A549 (cell line): ENCODE data around the gene FOXA1. TPM values are rescaled to one million over a fixed set of nuclear protein-coding genes. Genes with fewer than 3 reads are reported as not detected.

ENCODE experiments used
- ATAC-seq, 2 experiments: fragments of 200-7000 bp in 1 of 2; fragments of >200 bp in 1 of 2; cut with Nextera tagmentation in 1 of 2; cut with Tn5 transposase in 1 of 2; 3 replicates each; pipeline versions ENCODE4 v1.8.0 to v1.9.1; 2018 to 2020; ENCODE audit warnings: mild to moderate bottlenecking in 1 of 2, moderate library complexity in 1 of 2
- CTCF ChIA-PET: fragments of 300-600 bp; sonication (Branson Sonifier 250); formaldehyde crosslinking; extraction: SDS; loops from one replicate; lab custom pipeline; 2021; ENCODE audit warnings: antibody characterized with exemption, inconsistent platforms; lab: Yijun Ruan, JAX
- POLR2A ChIA-PET: fragments of 350-600 bp; formaldehyde crosslinking; extraction: SDS; loops from one replicate; lab custom pipeline; 2021; ENCODE audit warnings: antibody characterized with exemption, inconsistent platforms; lab: Yijun Ruan, JAX
- DNase-seq, 2 experiments: peaks; one replicate each; pipeline versions ENCODE4 v3.0.0 to v3.0.0-alpha.2; 2011 to 2016; ENCODE audit warnings: low read depth in 1 of 2, low spot score in 1 of 2
- FAIRE-seq: peaks from 2 replicates; lab custom pipeline; 2011; peaks lifted over from hg19 to GRCh38; lab: Jason Lieb, UNC
- H3K27ac ChIP-seq, 2 experiments: fragments of >200 bp; sonication (Bioruptor Twin); formaldehyde crosslinking; 3 replicates each; pipeline ENCODE4 v1.5.1; 2016 to 2017
- H3K4me1 ChIP-seq: fragments of >200 bp; sonication (Bioruptor Twin); formaldehyde crosslinking; 3 replicates; pipeline ENCODE4 v1.6.1; 2016
- H3K4me2 ChIP-seq: fragments of >200 bp; sonication (Bioruptor Twin); formaldehyde crosslinking; 3 replicates; pipeline ENCODE4 v1.6.1; 2016
- H3K4me3 ChIP-seq: fragments of >200 bp; sonication (Bioruptor Twin); formaldehyde crosslinking; 3 replicates; pipeline ENCODE4 v1.5.1; 2016
- H3K9me3 ChIP-seq: fragments of >200 bp; sonication (Bioruptor Twin); formaldehyde crosslinking; 3 replicates; pipeline ENCODE4 v1.6.1; 2016
- ATOH8 ChIP-seq: fragments of 250-450 bp; sonication (Bioruptor Pico); IDR thresholded peaks from 2 replicates; pipeline ENCODE4 v1.5.0; 2020; ENCODE audit warnings: low read depth, mild to moderate bottlenecking, moderate library complexity
- BHLHE40 ChIP-seq: IDR thresholded peaks from 2 replicates; pipeline ENCODE4 v1.6.1; 2012; ENCODE audit warnings: low read depth, low read length, inconsistent platforms
- CHD2 ChIP-seq: fragments of 150-350 bp; IDR thresholded peaks from 2 replicates; pipeline ENCODE4 v1.6.1; 2014; ENCODE audit warnings: low read length; ENCODE audit not compliant: partially characterized antibody
- CTCF ChIP-seq: fragments of >200 bp; sonication (Bioruptor Twin); formaldehyde crosslinking; IDR thresholded peaks from 3 replicates; pipeline ENCODE4 v1.5.1; 2016
- HOXA7 ChIP-seq: fragments of 250-450 bp; sonication (Bioruptor Pico); IDR thresholded peaks from 2 replicates; pipeline ENCODE4 v1.5.0; 2020; ENCODE audit warnings: mild to moderate bottlenecking, moderate library complexity
- HOXB5 ChIP-seq: fragments of 250-450 bp; sonication (Bioruptor Pico); IDR thresholded peaks from 2 replicates; pipeline ENCODE4 v1.5.0; 2020; ENCODE audit warnings: mild to moderate bottlenecking, moderate library complexity
- KDM1A ChIP-seq: fragments of 200-600 bp; sonication (generic); IDR thresholded peaks from 2 replicates; pipeline ENCODE4 v1.6.1; 2016; ENCODE audit warnings: low read depth, mild to moderate bottlenecking
- KDM5A ChIP-seq: fragments of 200-600 bp; sonication (generic); IDR thresholded peaks from 2 replicates; pipeline ENCODE4 v1.6.1; 2016; ENCODE audit warnings: antibody characterized with exemption, mild to moderate bottlenecking
- MAZ ChIP-seq: fragments of 150-350 bp; IDR thresholded peaks from 2 replicates; pipeline ENCODE4 v1.6.1; 2014; ENCODE audit warnings: antibody characterized with exemption, low read depth, low read length, borderline replicate concordance
- NFE2L2 ChIP-seq: fragments of 150-350 bp; conservative IDR thresholded peaks from 2 replicates; pipeline ENCODE4 v1.6.1; 2014; ENCODE audit warnings: low read length
- PHF8 ChIP-seq: fragments of 200-600 bp; sonication (generic); IDR thresholded peaks from 2 replicates; pipeline ENCODE4 v1.6.1; 2016; ENCODE audit warnings: low read depth, mild to moderate bottlenecking, antibody characterized with exemption, moderate library complexity, borderline replicate concordance
- RAD21 ChIP-seq, 2 experiments: fragments of >200 bp in 1 of 2; sonication (Bioruptor Twin) in 1 of 2; formaldehyde crosslinking in 1 of 2; IDR thresholded peaks in 1 of 2; conservative IDR thresholded peaks in 1 of 2; 2 replicates in 1 of 2; 3 replicates in 1 of 2; pipeline ENCODE4 v1.6.1; 2012 to 2018; ENCODE audit warnings: inconsistent platforms in 1 of 2
- RCOR1 ChIP-seq: fragments of 150-350 bp; IDR thresholded peaks from 2 replicates; pipeline ENCODE4 v1.6.1; 2014; ENCODE audit warnings: antibody characterized with exemption, low read length, low read depth
- RNF2 ChIP-seq: fragments of 200-600 bp; sonication (generic); IDR thresholded peaks from 2 replicates; pipeline ENCODE4 v1.6.1; 2016; ENCODE audit warnings: low read depth, mild to moderate bottlenecking, antibody characterized with exemption, moderate library complexity, borderline replicate concordance
- TP53 ChIP-seq: fragments of 250-450 bp; sonication (Bioruptor Pico); IDR thresholded peaks from 2 replicates; pipeline ENCODE4 v1.5.0; 2021; ENCODE audit warnings: mild to moderate bottlenecking, moderate library complexity
- ZSCAN20 ChIP-seq: fragments of 250-450 bp; sonication (Bioruptor Pico); IDR thresholded peaks from 2 replicates; pipeline ENCODE4 v1.8.0; 2022; ENCODE audit warnings: mild to moderate bottlenecking, moderate library complexity
- WGBS: methylation state at CpG from one replicate; pipeline ENCODE4 v1.1.6; 2017; ENCODE audit errors: missing lambda C conversion rate; 5-methylcytosine and 5-hydroxymethylcytosine counted together
- polyA plus RNA-seq, 4 experiments: library from polyadenylated mRNA; depleted of rRNA in 3 of 4; stranded (reverse); fragments of >200 nt; fragmentation: RNase III in 1 of 4; extraction: RNeasy Plus Mini Kit Qiagen cat#74134 plus additional on column Dnase treatment in 1 of 4; gene quantifications; 2 replicates in 3 of 4; 3 replicates in 1 of 4; pipeline ENCODE4 v1.2.3, GENCODE V29; 2011 to 2017
- TF ChIP-seq, protein P1 (sequence below): fragments of 150-350 bp; IDR thresholded peaks from 2 replicates; pipeline ENCODE4 v1.6.1; 2014; ENCODE audit warnings: low read depth, mild to moderate bottlenecking, low read length
- TF ChIP-seq, protein P2 (sequence below): fragments of >200 bp; sonication (Bioruptor Twin); formaldehyde crosslinking; IDR thresholded peaks from 2 replicates; pipeline ENCODE4 v1.6.1; 2016
- TF ChIP-seq, protein P3 (sequence below): IDR thresholded peaks from 2 replicates; pipeline ENCODE4 v1.6.1; 2012; ENCODE audit warnings: low read depth, borderline replicate concordance

Gene FOXA1
- polyA plus RNA-seq, 2 of the 4 experiments (the other 2 are of a cell fraction): 5.5 to 17.9 TPM

GRCh38 chr14:37616853-37617252, 21.8 kb upstream of the FOXA1 start:
- DNase-seq (no peak), ATAC-seq (no peak), FAIRE-seq (no peak)
- H3K4me2 ChIP-seq: no peak overlapping the region
- H3K4me1 ChIP-seq: no peaks in the 10 kb centered on the region
- no peak for TF ChIP-seq HOXB5 (CRISPR knock-in tag)
- H3K27ac ChIP-seq: no peak overlapping the region
- no peak overlapping the region for H3K4me3 ChIP-seq
- CTCF ChIA-PET: interaction anchor here (1.4 kb wide), 1 partner anchor 23 kb away, joined by 6 read pairs; no protein-coding TSS in a partner anchor
- peaks cover 26% of the 10 kb centered on the region for H3K9me3 ChIP-seq
- WGBS: 78% methylated on average over 4 of the region's 4 CpGs
- POLR2A ChIA-PET: no interaction called here

- no peak for DNase-seq
- ChIA-PET CTCF (no interaction called here), POLR2A (no interaction called here)
- no peaks in the 10 kb centered on the region for H3K4me1 ChIP-seq
- no peak overlapping the region for H3K4me3 ChIP-seq
- WGBS: 96% methylated on average over 3 of the region's 3 CpGs
- TF ChIP-seq MAZ (no peak), CTCF (no peak), KDM1A (no peak), RAD21 (conservative IDR thresholded peaks at IDR 0.05 in 1 of 2, IDR thresholded peaks at IDR 0.05 in 1 of 2) (no peak), ZSCAN20 (CRISPR knock-in tag) (no peak), KDM5A (no peak), CHD2 (no peak), RNF2 (no peak), ATOH8 (CRISPR knock-in tag) (no peak), HOXA7 (CRISPR knock-in tag) (no peak), NFE2L2 (no peak)
- TF ChIP-seq, protein P1, sequence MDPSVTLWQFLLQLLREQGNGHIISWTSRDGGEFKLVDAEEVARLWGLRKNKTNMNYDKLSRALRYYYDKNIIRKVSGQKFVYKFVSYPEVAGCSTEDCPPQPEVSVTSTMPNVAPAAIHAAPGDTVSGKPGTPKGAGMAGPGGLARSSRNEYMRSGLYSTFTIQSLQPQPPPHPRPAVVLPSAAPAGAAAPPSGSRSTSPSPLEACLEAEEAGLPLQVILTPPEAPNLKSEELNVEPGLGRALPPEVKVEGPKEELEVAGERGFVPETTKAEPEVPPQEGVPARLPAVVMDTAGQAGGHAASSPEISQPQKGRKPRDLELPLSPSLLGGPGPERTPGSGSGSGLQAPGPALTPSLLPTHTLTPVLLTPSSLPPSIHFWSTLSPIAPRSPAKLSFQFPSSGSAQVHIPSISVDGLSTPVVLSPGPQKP: no peak
- no peak overlapping the region for H3K27ac ChIP-seq
- H3K4me2 ChIP-seq: no peak overlapping the region
- no peak for FAIRE-seq
- ATAC-seq: no peak
- H3K9me3 ChIP-seq: peaks cover 26% of the 10 kb centered on the region
These were observed 20.7 kb upstream of the FOXA1 start for GRCh38 chr14:37615582-37616289.

DNA sequence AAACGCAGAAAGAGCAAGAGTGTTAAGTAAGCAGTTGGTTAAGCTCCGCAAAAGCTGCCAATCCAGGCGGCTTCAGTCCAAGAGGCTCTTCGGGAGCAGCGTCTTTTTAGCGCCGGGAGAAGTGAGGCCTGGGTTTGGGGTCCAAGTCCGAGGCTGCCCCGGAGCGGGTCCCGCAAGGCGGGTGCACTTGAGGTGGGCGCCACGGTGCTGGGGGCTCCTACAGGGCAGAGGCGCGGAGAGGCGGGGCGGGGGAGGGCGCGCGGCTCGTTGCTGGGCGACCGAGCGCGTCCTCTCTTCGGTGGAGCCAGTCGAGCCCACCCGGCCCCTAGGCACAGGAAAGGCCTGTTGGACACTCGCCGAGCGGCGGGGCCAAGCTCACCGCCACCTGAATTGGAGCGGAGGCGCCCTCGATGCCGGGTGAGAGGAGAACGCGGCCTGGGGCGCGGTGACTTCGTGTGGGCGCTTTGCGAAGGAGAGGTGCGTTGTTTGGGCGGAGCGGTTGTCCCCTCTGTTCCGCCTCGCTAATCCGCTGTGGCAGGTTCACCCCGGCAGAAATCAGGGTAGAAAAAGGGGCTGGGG, 16.0 kb upstream of the FOXA1 start:
- Histone ChIP-seq H3K4me3 (no peak overlapping the region), H3K4me2 (no peak overlapping the region)
- CTCF ChIA-PET: interaction anchor here (0.5 kb wide), 1 partner anchor 15 kb away, joined by 3 read pairs; the partner anchor contains the start of gene TTC6

More for the DNA sequence above, 16.0 kb upstream of the FOXA1 start:
- FAIRE-seq (no peak), ATAC-seq (no peak), DNase-seq (no peak)
- POLR2A ChIA-PET: no interaction called here
- Histone ChIP-seq H3K4me1 (no peaks in the 10 kb centered on the region), H3K27ac (no peak overlapping the region), H3K9me3 (peaks cover 22% of the 10 kb centered on the region)
- TF ChIP-seq PHF8: no peak
- no peak for TF ChIP-seq RCOR1
- TF ChIP-seq, protein P2, sequence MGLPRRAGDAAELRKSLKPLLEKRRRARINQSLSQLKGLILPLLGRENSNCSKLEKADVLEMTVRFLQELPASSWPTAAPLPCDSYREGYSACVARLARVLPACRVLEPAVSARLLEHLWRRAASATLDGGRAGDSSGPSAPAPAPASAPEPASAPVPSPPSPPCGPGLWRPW: no peak
- TF ChIP-seq BHLHE40: no peak
- no peak for TF ChIP-seq TP53 (CRISPR knock-in tag)
- TF ChIP-seq, protein P3, sequence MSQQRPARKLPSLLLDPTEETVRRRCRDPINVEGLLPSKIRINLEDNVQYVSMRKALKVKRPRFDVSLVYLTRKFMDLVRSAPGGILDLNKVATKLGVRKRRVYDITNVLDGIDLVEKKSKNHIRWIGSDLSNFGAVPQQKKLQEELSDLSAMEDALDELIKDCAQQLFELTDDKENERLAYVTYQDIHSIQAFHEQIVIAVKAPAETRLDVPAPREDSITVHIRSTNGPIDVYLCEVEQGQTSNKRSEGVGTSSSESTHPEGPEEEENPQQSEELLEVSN: no peak
- WGBS: 91% methylated on average over 47 of the region's 52 CpGs
